Measurements from ENCODE around the gene AP5B1. TPM values are rescaled to one million over a fixed set of nuclear protein-coding genes. Genes with fewer than 3 reads are reported as not detected.

The AP5B1 gene
- polyA plus RNA-seq (2013, experiment 1 of 2; ENCODE audit: insufficient read length) = 5.8 TPM
- polyA plus RNA-seq (2013, experiment 2 of 2; ENCODE audit: insufficient read length) = 6.1 TPM

- DNase-seq = peak; percentile 46
These were observed at the start of gene AP5B1 for GRCh38 chr11:65780770-65781151. Gene AP5B1 (minus strand): TSS chr11:65780976. CDS start chr11:65780591, 385 bp downstream.

- DNase-seq = no peak
These were observed 48.7 kb upstream of the AP5B1 start for GRCh38 chr11:65829459-65829858.

GRCh38 chr11:65826984-65827735 is 46.4 kb upstream of the AP5B1 start:
- no peak for DNase-seq

GRCh38 chr11:65822776-65823528 is 42.2 kb upstream of the AP5B1 start:
- no peak for DNase-seq

GRCh38 chr11:65821107-65821506 is 40.3 kb upstream of the AP5B1 start:
- no peak for DNase-seq

- DNase-seq = peak; percentile 82
These were observed 37.3 kb upstream of the AP5B1 start for GRCh38 chr11:65817835-65818680.

GRCh38 chr11:65817312-65817834 is 36.6 kb upstream of the AP5B1 start:
- DNase-seq = peak; percentile 36

- no peak for DNase-seq
These were observed 35.9 kb upstream of the AP5B1 start for GRCh38 chr11:65816696-65817095.

GRCh38 chr11:65814986-65815565 is 34.3 kb upstream of the AP5B1 start:
- no peak for DNase-seq

- no peak for DNase-seq
These were observed 33.6 kb upstream of the AP5B1 start for GRCh38 chr11:65814131-65814985.

GRCh38 chr11:65811764-65812475 is 31.1 kb upstream of the AP5B1 start:
- no peak for DNase-seq

- no peak for DNase-seq
These were observed 29.5 kb upstream of the AP5B1 start for GRCh38 chr11:65810046-65810868.

GRCh38 chr11:65809496-65809895 is 28.7 kb upstream of the AP5B1 start:
- DNase-seq = no peak

- DNase-seq = no peak
These were observed 28.1 kb upstream of the AP5B1 start for GRCh38 chr11:65808744-65809341.

- DNase-seq = no peak
These were observed 26.2 kb upstream of the AP5B1 start for GRCh38 chr11:65806979-65807378.

GRCh38 chr11:65803797-65804492 is 23.2 kb upstream of the AP5B1 start:
- DNase-seq = no peak

GRCh38 chr11:65802841-65803240 is 22.1 kb upstream of the AP5B1 start:
- DNase-seq = no peak

- no peak for DNase-seq
These were observed 20.6 kb upstream of the AP5B1 start for GRCh38 chr11:65801153-65801987.

Measured in fibroblast of skin of abdomen (primary cell).